Hepatocyte (in vitro differentiated cells): Measurements from ENCODE around the gene TMEM81. TPM values are rescaled to one million over a fixed set of nuclear protein-coding genes. Genes with fewer than 3 reads are reported as not detected.

ENCODE experiments used
- DNase-seq: peaks from one replicate; pipeline ENCODE4 v3.0.0-alpha.2; 2016; ENCODE audit warnings: low spot score
- H2AFZ ChIP-seq: fragments of 200-600 bp; sonication (generic); 2 replicates; pipeline ENCODE4 v1.6.0; 2016; ENCODE audit warnings: antibody characterized with exemption, mild to moderate bottlenecking
- H3K27ac ChIP-seq: fragments of 200-600 bp; sonication (generic); 2 replicates; pipeline ENCODE4 v1.5.1; 2016; ENCODE audit warnings: mild to moderate bottlenecking
- H3K27me3 ChIP-seq: fragments of 200-600 bp; sonication (generic); 2 replicates; pipeline ENCODE4 v1.6.1; 2016
- H3K36me3 ChIP-seq: fragments of 200-600 bp; sonication (generic); replicated peaks from 2 replicates; pipeline ENCODE4 v1.5.1; 2016; ENCODE audit warnings: low read depth; ENCODE audit not compliant: insufficient read depth
- H3K4me1 ChIP-seq: fragments of 200-600 bp; sonication (generic); 2 replicates; pipeline ENCODE4 v1.5.1; 2016; ENCODE audit warnings: mild to moderate bottlenecking, moderate library complexity; ENCODE audit not compliant: insufficient read depth
- H3K4me2 ChIP-seq: fragments of 200-600 bp; sonication (generic); 2 replicates; pipeline ENCODE4 v1.6.0; 2016
- H3K4me3 ChIP-seq: fragments of 200-600 bp; sonication (generic); 2 replicates; pipeline ENCODE4 v1.5.1; 2016; ENCODE audit warnings: mild to moderate bottlenecking
- H3K79me2 ChIP-seq: fragments of 200-600 bp; sonication (generic); 2 replicates; pipeline ENCODE4 v1.6.0; 2017; ENCODE audit warnings: mild to moderate bottlenecking
- H3K9me2 ChIP-seq: fragments of 200-600 bp; sonication (generic); replicated peaks from 2 replicates; pipeline ENCODE4 v1.6.0; 2017; ENCODE audit warnings: mild to moderate bottlenecking; ENCODE audit not compliant: insufficient read depth
- H3K9me3 ChIP-seq: fragments of 200-600 bp; sonication (generic); 2 replicates; pipeline ENCODE4 v1.5.1; 2016; ENCODE audit warnings: low read depth, mild to moderate bottlenecking
- H4K20me1 ChIP-seq: fragments of 200-600 bp; sonication (generic); 2 replicates; pipeline ENCODE4 v1.6.0; 2016; ENCODE audit warnings: mild to moderate bottlenecking; ENCODE audit not compliant: insufficient read depth, poor library complexity, severe bottlenecking
- CTCF ChIP-seq: fragments of 200-600 bp; sonication (generic); IDR thresholded peaks from 2 replicates; pipeline ENCODE4 v1.5.1; 2016; ENCODE audit warnings: antibody characterized with exemption, mild to moderate bottlenecking; ENCODE audit not compliant: poor library complexity
- EZH2 ChIP-seq: fragments of 200-600 bp; sonication (generic); IDR thresholded peaks from 2 replicates; pipeline ENCODE4 v1.6.1; 2016; ENCODE audit warnings: antibody characterized with exemption, mild to moderate bottlenecking, borderline replicate concordance
- EZH2phosphoT487 ChIP-seq: fragments of 200-600 bp; sonication (generic); IDR thresholded peaks from one replicate; pipeline ENCODE4 v1.6.1; 2018; ENCODE audit warnings: antibody characterized with exemption, mild to moderate bottlenecking, low read depth, moderate library complexity; ENCODE audit not compliant: unreplicated experiment, severe bottlenecking
- WGBS: methylation state at CpG from one replicate; pipeline ENCODE4 v1.1.6; 2016; ENCODE audit warnings: low lambda C conversion rate; ENCODE audit errors: missing lambda C conversion rate; 5-methylcytosine and 5-hydroxymethylcytosine counted together
- polyA plus RNA-seq: library from polyadenylated mRNA; unstranded; fragments of >200 nt; fragmentation: Nextera tagmentation; extraction: Ambion mirVana; gene quantifications from 2 replicates; pipeline ENCODE4 v1.2.1, GENCODE V29; 2016
- total RNA-seq: library from RNA; depleted of rRNA; stranded (reverse); fragments of >200 nt; gene quantifications from 2 replicates; pipeline ENCODE4 v1.2.3, GENCODE V29; 2014

TMEM81 gene
- total and polyA plus RNA-seq, 2 experiments from 2014 or later, result 2.2 TPM; not detected in 1

DNA sequence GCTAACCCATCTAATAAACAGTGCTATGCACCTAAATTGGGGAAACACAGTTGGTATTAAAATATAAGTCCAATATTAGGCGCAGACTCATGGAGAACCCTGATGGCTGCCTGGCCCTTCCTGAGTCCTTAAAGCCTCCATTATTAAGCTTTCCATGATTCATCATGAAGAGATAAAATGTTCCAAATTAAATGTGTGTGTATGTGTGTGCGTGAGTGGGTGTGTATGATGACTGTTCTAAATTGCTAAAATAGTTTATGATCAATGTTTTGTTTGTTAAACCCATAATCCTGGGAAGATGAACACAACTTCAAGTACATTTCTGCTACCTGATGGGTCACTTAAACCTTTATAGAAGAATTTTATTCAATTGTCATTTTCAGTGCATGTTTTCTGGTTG is 43.8 kb upstream of the TMEM81 start:
- no peak overlapping the region for H3K27ac ChIP-seq
- WGBS, result 90% methylated on average over 2 of the region's 2 CpGs
- H2AFZ ChIP-seq, result no peak overlapping the region

DNA sequence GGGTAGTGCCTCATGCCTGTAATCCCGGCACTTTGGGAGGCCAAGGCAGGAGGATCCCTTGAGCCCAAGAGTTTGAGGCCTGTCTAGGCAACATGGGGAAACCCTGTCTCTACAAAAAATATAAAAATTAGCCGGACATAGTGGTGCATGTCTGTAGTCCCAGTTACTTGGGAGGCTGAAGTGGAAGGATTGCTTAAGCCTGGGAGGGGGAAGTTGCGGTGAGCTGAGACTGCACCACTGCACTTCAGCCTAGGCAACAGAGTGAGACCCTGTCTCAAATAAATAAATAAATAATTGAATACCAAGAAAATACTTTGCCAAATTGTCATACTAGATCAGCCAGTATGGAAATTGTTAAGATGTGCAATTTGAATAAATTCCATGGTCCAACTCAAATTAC is 43.4 kb upstream of the TMEM81 start:
- H2AFZ ChIP-seq, result no peak overlapping the region
- 90% methylated on average over 3 of the region's 3 CpGs for WGBS
- no peak overlapping the region for H3K4me3 ChIP-seq
- H3K27ac ChIP-seq, result no peak overlapping the region
- no peaks in the 10 kb centered on the region for H3K79me2 ChIP-seq
- H3K4me2 ChIP-seq, result no peak overlapping the region
- H3K9me3 ChIP-seq, result no peaks in the 10 kb centered on the region
- peaks cover 4% of the 10 kb centered on the region for H3K4me1 ChIP-seq
- no peaks in the 10 kb centered on the region for H4K20me1 ChIP-seq
- H3K9me2 ChIP-seq, result no peaks in the 10 kb centered on the region
- no peaks in the 10 kb centered on the region for H3K27me3 ChIP-seq
- DNase-seq, result no peak
- no peaks in the 10 kb centered on the region for H3K36me3 ChIP-seq
- TF ChIP-seq CTCF, result no peak
- no peak for TF ChIP-seq EZH2
- no peak for TF ChIP-seq EZH2phosphoT487

More for the DNA sequence above, 43.8 kb upstream of the TMEM81 start:
- no peaks in the 10 kb centered on the region for H3K79me2 ChIP-seq
- no peaks in the 10 kb centered on the region for H3K9me3 ChIP-seq
- TF ChIP-seq EZH2phosphoT487, result no peak
- TF ChIP-seq EZH2, result no peak
- no peak for TF ChIP-seq CTCF
- no peak overlapping the region for H3K4me2 ChIP-seq
- H3K36me3 ChIP-seq, result no peaks in the 10 kb centered on the region
- no peak for DNase-seq
- no peaks in the 10 kb centered on the region for H3K27me3 ChIP-seq
- H3K4me3 ChIP-seq, result no peak overlapping the region
- H3K4me1 ChIP-seq, result no peaks in the 10 kb centered on the region
- no peaks in the 10 kb centered on the region for H4K20me1 ChIP-seq
- H3K9me2 ChIP-seq, result no peaks in the 10 kb centered on the region

DNA sequence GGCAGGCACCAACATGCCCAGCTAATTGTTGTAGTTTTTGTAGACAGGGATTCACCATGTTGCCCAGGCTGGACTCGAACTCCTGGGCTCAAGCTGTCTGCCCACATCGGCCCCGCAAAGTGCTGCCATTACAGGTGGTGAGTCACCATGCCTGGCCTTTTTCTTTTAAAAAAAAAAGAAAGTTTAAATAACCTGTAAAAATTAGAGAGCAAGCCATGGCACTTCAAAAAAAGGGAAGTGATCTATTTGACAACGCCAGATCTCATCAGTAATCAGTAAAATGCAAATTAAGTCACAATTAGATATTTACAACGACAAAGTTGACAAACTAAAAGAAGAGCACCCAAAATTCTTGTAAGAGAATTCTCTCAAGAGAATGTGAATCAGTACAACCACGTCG is 40.5 kb upstream of the TMEM81 start:
- H2AFZ ChIP-seq, result no peak overlapping the region
- H3K9me2 ChIP-seq, result no peaks in the 10 kb centered on the region
- WGBS, result 86% methylated on average over 7 of the region's 7 CpGs
- no peak for DNase-seq
- no peaks in the 10 kb centered on the region for H3K27me3 ChIP-seq
- H3K9me3 ChIP-seq, result no peaks in the 10 kb centered on the region
- no peaks in the 10 kb centered on the region for H4K20me1 ChIP-seq
- H3K4me3 ChIP-seq, result no peak overlapping the region
- H3K4me2 ChIP-seq, result no peak overlapping the region
- H3K36me3 ChIP-seq, result no peaks in the 10 kb centered on the region
- peaks cover 19% of the 10 kb centered on the region for H3K79me2 ChIP-seq
- no peak for TF ChIP-seq CTCF
- TF ChIP-seq EZH2, result no peak
- no peak for TF ChIP-seq EZH2phosphoT487
- peaks cover 15% of the 10 kb centered on the region for H3K4me1 ChIP-seq
- H3K27ac ChIP-seq, result no peak overlapping the region

DNA sequence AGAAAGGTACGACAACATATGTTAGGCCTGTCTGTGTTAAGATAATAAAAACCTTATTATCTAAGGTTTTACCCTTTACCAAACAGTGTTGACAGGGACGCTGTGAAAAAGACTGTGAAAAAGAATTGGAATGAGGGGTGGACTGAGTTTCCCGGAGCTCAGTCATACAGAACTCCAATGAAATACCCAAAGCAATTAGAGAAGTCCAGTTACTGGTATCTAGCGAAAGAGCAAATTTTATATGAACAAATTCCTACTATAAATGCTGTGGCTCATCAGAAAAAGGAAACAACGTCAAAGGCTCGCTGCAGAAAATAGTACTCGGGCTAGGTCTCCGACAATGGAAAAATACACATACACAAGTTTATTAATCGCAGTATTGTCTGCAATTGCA is 38.2 kb upstream of the TMEM81 start:
- peak overlapping the region; percentile 80 for H2AFZ ChIP-seq
- WGBS, result 51% methylated on average over 9 of the region's 9 CpGs
- peak overlapping the region; percentile 94 for H3K4me2 ChIP-seq
- H3K4me1 ChIP-seq, result peaks cover 15% of the 10 kb centered on the region
- TF ChIP-seq EZH2, result no peak
- TF ChIP-seq CTCF, result no peak
- no peak for TF ChIP-seq EZH2phosphoT487
- no peaks in the 10 kb centered on the region for H3K9me3 ChIP-seq
- H3K27me3 ChIP-seq, result no peaks in the 10 kb centered on the region
- H3K9me2 ChIP-seq, result no peaks in the 10 kb centered on the region
- DNase-seq, result no peak
- no peaks in the 10 kb centered on the region for H3K36me3 ChIP-seq
- peaks cover 39% of the 10 kb centered on the region for H3K79me2 ChIP-seq
- peak overlapping the region; percentile 33 for H3K4me3 ChIP-seq
- H4K20me1 ChIP-seq, result no peaks in the 10 kb centered on the region
- peak overlapping the region; percentile 87 for H3K27ac ChIP-seq
